Measurements from ENCODE around the gene CAMK4.

Gene CAMK4

DNA sequence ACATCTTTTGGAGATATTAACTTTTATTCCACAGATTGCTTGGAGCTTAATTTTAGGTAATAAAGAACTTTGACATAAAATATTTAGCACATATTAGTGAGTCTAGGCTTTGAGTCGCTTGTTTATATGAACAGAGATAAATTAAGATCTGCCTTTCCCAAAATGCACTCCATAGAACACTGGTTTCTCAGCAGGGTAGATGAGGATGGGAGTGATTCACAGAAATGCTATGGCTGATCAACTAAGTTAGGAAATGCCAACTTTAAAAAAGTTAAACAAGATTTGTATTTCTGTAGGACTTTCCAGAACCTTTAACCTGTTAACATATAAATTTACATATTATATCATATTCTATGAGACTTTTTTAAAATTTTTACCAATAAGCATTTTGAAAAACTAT is 222.9 kb downstream of the CAMK4 start:
- FAIRE-seq: no peak

DNA sequence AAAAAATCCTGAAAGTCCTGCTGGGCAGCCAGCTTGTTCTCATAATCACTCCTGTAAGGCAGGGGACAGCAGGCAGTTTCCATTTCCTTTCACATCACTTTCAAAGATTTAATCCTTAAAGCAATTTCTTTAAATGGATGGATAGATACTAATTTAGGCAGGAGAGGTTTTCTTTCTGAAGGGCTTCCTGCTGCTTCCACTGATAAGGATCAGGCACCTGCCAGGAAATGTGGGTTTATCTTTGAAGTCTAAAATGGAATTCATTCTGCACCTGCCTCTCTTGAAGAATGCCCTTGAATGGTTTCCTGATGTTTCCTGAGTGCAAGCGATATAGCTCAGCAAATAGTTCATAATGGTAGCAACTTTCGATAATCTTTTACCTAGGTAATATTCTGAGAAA is 223.6 kb downstream of the CAMK4 start:
- no peak for FAIRE-seq

DNA sequence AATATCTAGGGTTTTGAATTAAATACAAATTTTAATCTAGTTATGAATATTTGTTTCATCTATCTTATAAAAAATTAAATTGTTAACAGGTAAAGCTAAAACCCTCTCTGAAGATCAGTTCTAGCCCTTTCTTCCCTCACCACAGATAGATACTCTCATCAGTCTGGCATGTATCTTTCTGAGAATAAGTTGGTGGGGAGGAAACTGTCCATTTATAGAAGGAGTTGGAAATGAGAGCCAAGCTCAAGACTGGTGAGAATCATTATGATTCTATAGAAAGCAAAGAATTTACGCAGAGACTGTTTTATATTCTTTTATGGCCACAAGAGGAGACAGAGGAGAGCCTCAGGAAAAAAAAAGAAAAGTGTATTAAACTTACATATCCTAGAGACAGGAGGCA is 229.1 kb downstream of the CAMK4 start:
- FAIRE-seq: no peak

DNA sequence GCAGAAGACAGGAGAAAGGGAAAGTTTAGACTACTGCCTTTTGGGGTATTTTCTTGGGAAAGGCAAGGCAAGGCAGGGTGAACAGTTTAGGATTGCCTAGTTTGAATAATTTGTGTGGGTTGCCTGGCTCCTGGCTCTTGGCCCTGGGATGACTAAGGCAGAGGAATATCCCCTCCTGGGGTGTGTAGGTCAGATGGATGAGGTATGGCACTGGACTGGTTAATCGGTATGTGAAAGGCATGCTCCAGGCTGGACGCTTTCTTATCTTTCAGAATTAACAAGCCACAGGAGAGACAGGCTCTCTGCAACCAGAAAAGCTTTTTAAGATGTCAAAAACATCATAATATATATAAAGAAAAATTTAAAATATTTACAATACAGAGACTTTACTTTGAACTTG is 229.6 kb downstream of the CAMK4 start:
- no peak for FAIRE-seq

- no peak for FAIRE-seq
Observed at GRCh38 chr5:111454198-111454622, 230.0 kb downstream of the CAMK4 start.

GRCh38 chr5:111454776-111455175 is 230.6 kb downstream of the CAMK4 start:
- FAIRE-seq: no peak

DNA sequence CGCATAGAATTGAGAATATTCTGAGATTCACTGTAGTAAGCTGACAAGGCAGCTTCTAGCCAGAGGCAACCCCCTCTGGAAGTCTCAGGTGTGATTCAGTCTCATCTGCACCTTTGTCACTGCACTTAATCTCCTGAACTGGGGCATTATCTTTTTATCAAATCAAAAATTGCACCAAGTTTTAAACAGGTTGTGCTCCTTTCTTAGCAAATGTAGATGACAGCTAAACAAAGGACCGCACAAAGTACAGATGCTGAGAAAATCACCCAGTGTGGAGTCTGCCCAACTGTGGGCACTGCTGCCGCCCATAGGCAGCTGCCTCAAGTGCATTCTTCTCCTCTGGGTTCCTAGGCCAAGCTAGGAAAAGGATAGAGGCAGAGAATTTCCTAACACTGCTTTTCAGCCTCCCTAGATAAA is 237.1 kb downstream of the CAMK4 start:
- no peak for FAIRE-seq

DNA sequence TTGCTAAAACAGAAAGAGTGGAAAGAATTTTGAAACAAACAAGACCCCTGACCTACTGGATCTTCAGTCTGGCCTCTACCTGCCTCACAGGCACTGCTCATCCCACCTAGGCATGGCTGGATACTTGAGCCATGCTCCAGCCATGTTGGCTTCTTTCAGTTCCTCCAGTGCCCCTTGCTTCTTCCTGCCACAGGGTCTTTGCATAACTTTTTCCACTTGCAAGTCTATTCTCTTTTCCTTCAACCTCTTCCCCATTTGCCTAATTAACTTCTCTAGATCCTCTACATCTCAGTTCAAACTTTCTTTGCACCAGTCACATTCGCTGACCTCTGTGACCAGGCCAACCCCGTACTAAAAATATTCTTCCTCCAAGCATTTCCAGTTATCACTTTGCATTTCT is 237.8 kb downstream of the CAMK4 start:
- no peak for FAIRE-seq

DNA sequence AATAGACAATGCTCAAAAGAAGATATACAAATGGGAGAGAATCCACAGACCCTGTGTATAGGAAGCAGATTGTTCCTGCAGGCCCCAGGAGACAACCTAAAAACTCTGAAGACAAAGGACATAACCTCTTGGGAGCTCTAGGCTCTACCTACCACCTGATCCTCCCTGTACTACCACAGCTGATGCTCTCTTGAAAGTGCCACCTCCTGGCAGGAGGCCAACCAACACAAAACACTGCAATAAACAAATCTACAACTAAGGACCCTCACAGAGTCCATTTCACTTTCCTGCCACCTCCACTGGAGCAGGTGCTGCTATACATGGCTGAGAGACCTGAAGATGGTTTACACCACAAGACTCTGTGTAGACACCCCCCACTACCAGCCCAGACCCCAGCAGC is 239.1 kb downstream of the CAMK4 start:
- FAIRE-seq: no peak

DNA sequence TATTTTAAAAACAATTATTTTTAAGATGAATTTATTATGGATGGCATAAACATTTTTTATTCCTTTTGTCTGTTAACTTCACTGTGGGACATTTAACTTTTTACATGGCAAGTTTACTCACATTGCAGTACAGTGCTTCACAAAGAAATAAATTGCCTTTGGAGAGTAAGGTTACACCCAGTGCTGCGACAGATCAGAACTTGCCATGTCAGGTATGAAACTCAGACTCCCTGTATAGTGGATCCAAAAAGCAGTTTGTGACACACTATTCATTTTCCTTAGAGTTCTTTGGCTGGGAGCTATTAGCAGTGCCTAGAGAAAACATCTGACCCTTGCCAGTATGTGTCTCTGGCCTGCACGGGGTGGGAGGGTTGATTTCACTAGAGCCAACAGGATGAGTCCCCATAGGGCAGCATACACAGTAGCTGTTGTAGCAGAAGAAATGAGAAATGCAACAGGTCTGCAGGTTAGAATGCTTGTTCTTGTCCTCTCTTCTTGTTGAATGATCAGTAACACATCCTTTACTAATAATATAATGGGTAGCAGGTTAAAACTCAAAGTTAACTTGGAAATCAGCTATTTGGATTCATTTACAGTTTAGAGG is 245.2 kb downstream of the CAMK4 start:
- no peak for FAIRE-seq

- no peak for FAIRE-seq
Observed at GRCh38 chr5:111469903-111470302, 245.7 kb downstream of the CAMK4 start.

DNA sequence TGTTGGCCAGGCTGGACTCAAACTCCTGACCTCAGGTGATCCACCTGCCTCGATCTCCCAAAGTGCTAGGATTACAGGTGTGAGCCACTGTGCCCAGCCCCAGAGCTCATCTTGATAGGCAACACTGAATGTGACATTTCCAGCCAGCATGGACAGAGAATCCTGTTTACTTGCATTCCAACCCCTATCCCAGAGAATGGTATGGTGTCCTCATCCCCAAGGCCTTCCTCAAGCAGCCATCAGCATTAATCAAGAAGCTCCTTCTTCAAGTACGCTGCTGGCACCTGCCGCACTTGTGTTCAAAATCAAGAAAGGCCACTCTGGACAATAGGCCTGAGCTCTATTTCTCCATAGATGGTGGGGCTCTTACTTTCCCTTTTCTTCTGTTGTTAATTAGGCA is 247.9 kb downstream of the CAMK4 start:
- FAIRE-seq: no peak

DNA sequence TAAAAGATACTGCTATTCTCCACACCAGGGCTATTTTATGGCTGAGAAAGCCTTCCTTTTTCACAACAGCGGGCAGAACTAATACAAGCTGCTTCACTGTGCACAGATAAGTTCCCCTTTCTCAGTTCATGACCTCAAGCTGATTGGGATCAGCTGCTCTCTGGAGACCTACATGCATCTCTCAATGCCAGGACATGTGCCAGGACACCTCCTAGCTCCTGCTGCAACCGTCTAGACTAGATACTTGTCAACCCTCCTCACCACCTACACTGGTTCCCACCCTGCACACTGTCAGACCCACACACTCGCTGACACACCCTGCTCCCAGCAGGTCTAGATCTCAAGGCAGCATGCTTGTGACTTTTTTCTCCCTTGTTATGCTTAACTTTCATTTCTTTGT is 248.4 kb downstream of the CAMK4 start:
- no peak for FAIRE-seq

DNA sequence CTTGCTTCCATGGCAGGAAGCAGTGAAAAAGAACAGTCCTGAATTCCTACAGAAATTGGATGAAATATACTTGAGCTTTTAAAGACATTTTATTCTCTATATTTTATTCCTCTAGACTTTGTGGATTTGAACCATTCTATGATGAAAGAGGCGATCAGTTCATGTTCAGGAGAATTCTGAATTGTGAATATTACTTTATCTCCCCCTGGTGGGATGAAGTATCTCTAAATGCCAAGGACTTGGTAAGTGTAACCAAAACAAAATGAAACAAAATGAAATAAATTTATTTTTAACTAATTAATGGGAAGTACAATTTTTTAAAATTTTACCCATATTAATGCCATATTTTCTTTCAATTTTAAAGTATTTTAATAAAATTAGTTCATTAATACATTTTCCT is 254.1 kb downstream of the CAMK4 start:
- FAIRE-seq: peak; percentile 76

- no peak for FAIRE-seq
Observed at GRCh38 chr5:111478898-111479297, 254.7 kb downstream of the CAMK4 start.

- FAIRE-seq: no peak
Observed at GRCh38 chr5:111480346-111480745, 256.2 kb downstream of the CAMK4 start.

DNA sequence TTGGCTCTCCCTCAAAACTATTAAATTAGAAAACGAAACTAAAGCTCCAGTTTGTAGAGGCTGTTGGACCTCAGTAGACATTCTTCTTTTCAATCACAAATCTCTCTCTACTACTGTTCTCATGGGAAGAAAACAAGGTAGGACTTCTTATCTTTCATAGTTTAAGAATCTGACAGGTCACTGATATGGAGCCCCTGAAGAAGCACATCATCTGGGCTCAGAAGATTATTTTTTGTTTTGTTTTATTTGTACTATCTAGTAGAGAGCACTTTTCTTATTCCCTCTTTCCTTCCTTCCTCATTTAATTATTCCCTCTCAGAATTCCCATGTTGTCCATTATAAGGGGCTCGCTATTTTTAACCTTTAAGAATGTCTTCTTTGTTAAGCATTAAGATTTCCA is 261.9 kb downstream of the CAMK4 start:
- FAIRE-seq: no peak

- FAIRE-seq: no peak
Observed at GRCh38 chr5:111486926-111487325, 262.7 kb downstream of the CAMK4 start.

- no peak for FAIRE-seq
Observed at GRCh38 chr5:111488353-111488752, 264.2 kb downstream of the CAMK4 start.

DNA sequence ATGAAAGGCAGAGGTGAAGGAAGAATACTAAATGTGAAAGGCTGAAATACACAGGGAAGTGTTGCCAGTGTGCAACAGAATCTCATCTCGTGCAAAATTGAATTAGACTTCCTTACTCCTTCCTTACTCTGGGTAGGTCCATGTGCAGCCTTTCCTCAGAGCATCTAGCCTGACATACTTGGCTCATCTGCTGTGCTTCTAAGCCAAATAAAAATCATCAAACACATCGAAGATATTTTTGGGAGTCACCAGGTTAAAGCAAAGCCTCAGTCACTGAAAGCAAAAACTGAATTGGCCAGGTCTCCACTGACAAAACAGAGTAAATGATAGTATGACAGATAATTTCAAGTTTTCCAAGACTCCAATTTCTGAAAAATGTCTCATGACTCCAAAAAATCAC is 268.8 kb downstream of the CAMK4 start:
- no peak for FAIRE-seq

- no peak for FAIRE-seq
Observed at GRCh38 chr5:111494355-111494999, 270.3 kb downstream of the CAMK4 start.

DNA sequence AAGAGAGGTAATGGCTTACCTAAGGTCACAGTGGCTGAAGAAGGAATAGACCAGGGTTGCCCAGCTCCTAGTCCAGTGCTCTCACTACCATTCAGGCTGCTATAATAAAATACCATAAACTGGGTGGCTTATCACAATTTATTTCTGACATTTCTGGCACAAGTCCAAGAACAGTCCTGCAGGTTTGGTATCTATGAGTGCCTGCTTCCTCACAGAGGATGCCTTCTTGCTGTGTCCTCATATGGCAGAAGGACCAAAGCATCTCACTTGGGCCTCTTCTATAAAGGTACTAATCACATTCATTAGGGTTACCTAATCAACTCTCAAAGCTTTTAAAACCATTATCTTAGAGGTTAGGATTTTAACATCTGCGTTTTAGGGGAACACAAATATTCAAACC is 271.0 kb downstream of the CAMK4 start:
- no peak for FAIRE-seq

GRCh38 chr5:111498346-111498745 is 274.2 kb downstream of the CAMK4 start:
- no peak for FAIRE-seq

DNA sequence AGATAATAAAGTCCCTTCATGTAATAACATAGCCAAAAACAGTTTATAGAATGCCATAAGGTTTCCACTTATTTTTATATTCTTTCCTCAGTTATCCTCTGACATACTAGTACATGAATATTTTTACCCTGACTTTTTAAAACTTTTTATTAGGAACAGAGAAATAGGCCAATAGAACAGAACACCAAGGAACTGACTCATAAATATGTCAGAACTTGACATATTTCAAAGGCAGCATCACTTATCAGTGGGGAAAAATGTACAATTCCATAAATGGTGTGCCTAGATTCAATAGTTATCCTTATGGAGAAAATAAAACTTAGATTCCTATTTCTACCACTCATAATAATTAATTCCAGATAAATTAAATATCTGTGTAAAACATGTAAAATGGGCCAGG is 278.8 kb downstream of the CAMK4 start:
- FAIRE-seq: no peak

- no peak for FAIRE-seq
Observed at GRCh38 chr5:111505096-111505495, 280.9 kb downstream of the CAMK4 start.

Measured in A204.1 (cell line).